Spleen (tissue), 7 donors: Measurements from ENCODE around the gene ZNRF4.

ENCODE experiments used
- CTCF ChIP-seq, 11 experiments: fragments of 200-600 bp in 7 of 11; fragments of 450-650 bp in 4 of 11; sonication (generic) in 4 of 11; IDR thresholded peaks in 8 of 11; conservative IDR thresholded peaks in 3 of 11; 1 replicate in 7 of 11; 2 replicates in 4 of 11; pipeline versions ENCODE4 v1.4.0 to v1.8.0; 2016 to 2021; ENCODE audit warnings: antibody characterized with exemption in 11 of 11, inconsistent platforms in 4 of 11, mild to moderate bottlenecking in 1 of 11
- POLR2A ChIP-seq, 3 donors: fragments of 450-650 bp; IDR thresholded peaks; one replicate each; pipeline ENCODE4 v1.5.1; 2017; ENCODE audit warnings: antibody characterized with exemption in 3 of 3, mild to moderate bottlenecking in 1 of 3
- donor health status: DM: no; HTN: no; CAD: no; lungs with moderate emphysema.
- donor health status: DM: no; HTN: no; CAD: no.
- donor health status: DM: no; HTN: no; CAD: no.

- TF ChIP-seq CTCF (IDR thresholded peaks at IDR 0.05 in 8 of 11, conservative IDR thresholded peaks at IDR 0.05 in 3 of 11) (no peak), POLR2A (IDR thresholded peaks at IDR 0.05) (no peak)
These were observed 10.8 kb upstream of the ZNRF4 start for GRCh38 chr19:5444431-5444830.
